Measurements from ENCODE around the gene CCR8. TPM values are rescaled to one million over a fixed set of nuclear protein-coding genes. Genes with fewer than 3 reads are reported as not detected.
A peak's percentile ranks its signal among the peaks of the same experiment; 100 is the strongest.

Gene CCR8
- total RNA-seq, 1 donor from 2014 or later = not detected

DNA sequence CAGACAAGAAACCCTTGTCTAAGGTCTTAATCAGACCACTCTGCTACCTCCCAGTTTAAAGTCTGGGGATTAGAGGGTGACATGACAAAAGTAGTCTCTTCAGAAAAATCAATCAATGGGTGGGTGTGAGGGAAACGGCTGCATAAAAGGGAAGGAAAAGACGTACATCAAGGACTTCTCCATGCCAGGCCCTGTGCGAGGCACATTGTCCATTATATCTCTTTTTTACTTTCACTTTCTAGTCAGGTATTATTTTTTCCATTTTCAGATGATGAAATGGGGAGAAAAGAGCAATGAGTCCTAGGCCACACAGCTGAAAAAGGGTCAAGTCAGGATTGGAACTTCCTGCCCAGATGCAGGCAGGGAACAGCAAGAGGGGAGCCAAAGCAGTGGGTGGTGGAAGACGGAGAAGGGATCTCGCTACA, 45.0 kb upstream of the CCR8 start:
- Mint-ChIP-seq H3K4me3 (ENCODE audit: low read depth) (no peak overlapping the region), H3K9me3 (ENCODE audit: low read depth) (no peaks in the 10 kb centered on the region), H3K27ac (no peak overlapping the region), H3K27me3 (peaks cover 4% of the 10 kb centered on the region), H3K36me3 (ENCODE audit: insufficient read depth) (no peaks in the 10 kb centered on the region), H3K4me1 (ENCODE audit: low read depth) (peaks cover 7% of the 10 kb centered on the region)
- DNase-seq (ENCODE audit: low spot score, unreplicated experiment) = no peak
- TF ChIP-seq, protein P1, sequence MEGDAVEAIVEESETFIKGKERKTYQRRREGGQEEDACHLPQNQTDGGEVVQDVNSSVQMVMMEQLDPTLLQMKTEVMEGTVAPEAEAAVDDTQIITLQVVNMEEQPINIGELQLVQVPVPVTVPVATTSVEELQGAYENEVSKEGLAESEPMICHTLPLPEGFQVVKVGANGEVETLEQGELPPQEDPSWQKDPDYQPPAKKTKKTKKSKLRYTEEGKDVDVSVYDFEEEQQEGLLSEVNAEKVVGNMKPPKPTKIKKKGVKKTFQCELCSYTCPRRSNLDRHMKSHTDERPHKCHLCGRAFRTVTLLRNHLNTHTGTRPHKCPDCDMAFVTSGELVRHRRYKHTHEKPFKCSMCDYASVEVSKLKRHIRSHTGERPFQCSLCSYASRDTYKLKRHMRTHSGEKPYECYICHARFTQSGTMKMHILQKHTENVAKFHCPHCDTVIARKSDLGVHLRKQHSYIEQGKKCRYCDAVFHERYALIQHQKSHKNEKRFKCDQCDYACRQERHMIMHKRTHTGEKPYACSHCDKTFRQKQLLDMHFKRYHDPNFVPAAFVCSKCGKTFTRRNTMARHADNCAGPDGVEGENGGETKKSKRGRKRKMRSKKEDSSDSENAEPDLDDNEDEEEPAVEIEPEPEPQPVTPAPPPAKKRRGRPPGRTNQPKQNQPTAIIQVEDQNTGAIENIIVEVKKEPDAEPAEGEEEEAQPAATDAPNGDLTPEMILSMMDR (IDR thresholded peaks at IDR 0.05; ENCODE audit: unreplicated experiment) = no peak

DNA sequence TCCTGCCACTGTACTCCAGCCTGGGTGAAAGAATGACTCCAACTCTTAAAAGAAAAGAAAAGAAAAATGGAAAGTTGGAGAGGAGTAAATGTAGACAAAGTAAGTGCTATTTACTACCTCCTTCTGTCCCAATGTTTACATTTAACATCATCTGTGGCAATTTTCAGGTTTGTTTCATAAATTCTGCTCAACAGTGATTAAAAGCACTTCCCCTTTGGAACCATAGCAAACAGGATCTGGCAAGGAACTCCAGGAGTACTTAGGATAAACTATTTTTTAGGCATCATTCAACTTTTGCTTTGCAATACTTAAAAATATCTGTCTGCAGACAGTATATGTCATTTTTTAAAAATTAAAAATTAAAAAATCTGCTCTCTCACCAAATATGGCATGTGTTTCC, 44.2 kb upstream of the CCR8 start:
- no peak overlapping the region for H3K4me3 Mint-ChIP-seq (ENCODE audit: low read depth)

DNA sequence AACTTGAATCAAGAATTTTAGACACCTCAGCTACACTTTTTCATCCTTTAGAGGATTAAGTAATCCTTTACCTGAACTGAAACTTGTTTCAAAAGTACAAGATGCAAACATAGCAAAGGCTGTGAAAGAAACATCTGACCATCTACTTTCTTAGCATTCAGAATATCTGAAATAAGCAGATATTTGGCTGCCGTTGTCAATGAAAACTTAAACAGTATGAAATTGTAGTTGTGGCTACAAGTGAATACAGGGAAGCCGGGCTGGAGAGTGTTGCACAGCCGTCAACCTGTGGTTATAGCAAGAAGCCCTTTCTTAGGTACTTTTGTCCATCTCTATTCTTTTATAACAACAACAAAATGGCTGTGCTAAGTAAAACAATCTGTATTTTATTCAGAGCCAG, 42.7 kb upstream of the CCR8 start:
- DNase-seq (ENCODE audit: low spot score, unreplicated experiment) = no peak
- no peaks in the 10 kb centered on the region for H3K9me3 Mint-ChIP-seq (ENCODE audit: low read depth)
- peaks cover 16% of the 10 kb centered on the region for H3K4me1 Mint-ChIP-seq (ENCODE audit: low read depth)
- no peaks in the 10 kb centered on the region for H3K36me3 Mint-ChIP-seq (ENCODE audit: insufficient read depth)
- H3K27me3 Mint-ChIP-seq = peaks cover 4% of the 10 kb centered on the region
- TF ChIP-seq, protein P1 (IDR thresholded peaks at IDR 0.05; ENCODE audit: unreplicated experiment) = no peak
- no peak overlapping the region for H3K4me3 Mint-ChIP-seq (ENCODE audit: low read depth)
- peak overlapping the region; percentile 65 for H3K27ac Mint-ChIP-seq

More for the DNA sequence above, 44.2 kb upstream of the CCR8 start:
- no peaks in the 10 kb centered on the region for H3K36me3 Mint-ChIP-seq (ENCODE audit: insufficient read depth)
- H3K9me3 Mint-ChIP-seq (ENCODE audit: low read depth) = no peaks in the 10 kb centered on the region
- peaks cover 12% of the 10 kb centered on the region for H3K4me1 Mint-ChIP-seq (ENCODE audit: low read depth)
- TF ChIP-seq, protein P1 (IDR thresholded peaks at IDR 0.05; ENCODE audit: unreplicated experiment) = no peak
- H3K27ac Mint-ChIP-seq = no peak overlapping the region
- DNase-seq (ENCODE audit: low spot score, unreplicated experiment) = no peak
- peaks cover 4% of the 10 kb centered on the region for H3K27me3 Mint-ChIP-seq

DNA sequence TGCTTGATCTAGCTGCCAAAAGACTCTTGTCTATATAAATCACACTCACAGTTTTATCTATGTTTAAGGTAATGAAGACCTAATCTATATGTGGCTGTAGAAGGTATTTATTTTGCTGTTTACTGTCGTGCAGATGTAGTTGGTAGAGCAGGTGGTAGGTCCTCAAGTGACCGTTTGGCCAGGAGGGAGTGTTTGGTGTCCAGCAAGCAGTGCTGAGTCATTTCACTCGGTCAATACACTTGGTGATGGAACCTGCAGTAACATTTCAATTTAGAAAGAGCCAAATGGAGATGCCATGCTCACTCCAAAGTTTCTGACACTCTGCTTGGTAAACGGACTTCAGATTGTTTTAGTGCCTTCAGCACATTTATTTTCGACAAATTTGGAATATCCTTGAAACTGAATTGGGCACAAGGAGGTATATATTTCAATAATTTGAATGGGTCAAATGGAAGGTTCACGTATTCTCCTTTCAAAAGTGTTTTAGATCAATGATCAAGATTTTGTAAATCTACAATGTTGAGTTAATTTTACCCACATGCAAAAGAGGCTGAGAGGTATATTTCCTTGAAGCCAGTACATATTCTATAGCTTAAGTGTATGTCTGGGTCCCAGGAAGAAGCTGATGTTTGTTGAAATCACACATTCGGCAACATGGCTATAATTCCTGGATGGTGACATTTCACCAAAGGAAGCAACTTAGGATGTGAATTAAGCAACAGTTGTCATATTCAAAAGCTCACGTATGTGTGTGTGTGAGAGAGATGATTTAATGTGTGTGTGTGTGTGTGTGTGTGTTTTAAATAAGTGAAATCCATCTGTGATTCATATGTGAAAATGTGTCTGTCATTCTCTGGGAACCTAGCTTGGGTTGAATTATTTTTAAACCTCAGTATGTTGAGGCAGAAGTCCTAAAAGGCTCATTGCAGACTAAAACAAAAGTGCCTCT, 42.0 kb upstream of the CCR8 start:
- DNase-seq (ENCODE audit: low spot score, unreplicated experiment) = no peak
- H3K4me3 Mint-ChIP-seq (ENCODE audit: low read depth) = no peak overlapping the region
- peak overlapping the region; percentile 65 for H3K27ac Mint-ChIP-seq
- no peaks in the 10 kb centered on the region for H3K9me3 Mint-ChIP-seq (ENCODE audit: low read depth)
- H3K36me3 Mint-ChIP-seq (ENCODE audit: insufficient read depth) = no peaks in the 10 kb centered on the region
- TF ChIP-seq, protein P1 (IDR thresholded peaks at IDR 0.05; ENCODE audit: unreplicated experiment) = no peak
- H3K4me1 Mint-ChIP-seq (ENCODE audit: low read depth) = peaks cover 16% of the 10 kb centered on the region
- peaks cover 4% of the 10 kb centered on the region for H3K27me3 Mint-ChIP-seq

DNA sequence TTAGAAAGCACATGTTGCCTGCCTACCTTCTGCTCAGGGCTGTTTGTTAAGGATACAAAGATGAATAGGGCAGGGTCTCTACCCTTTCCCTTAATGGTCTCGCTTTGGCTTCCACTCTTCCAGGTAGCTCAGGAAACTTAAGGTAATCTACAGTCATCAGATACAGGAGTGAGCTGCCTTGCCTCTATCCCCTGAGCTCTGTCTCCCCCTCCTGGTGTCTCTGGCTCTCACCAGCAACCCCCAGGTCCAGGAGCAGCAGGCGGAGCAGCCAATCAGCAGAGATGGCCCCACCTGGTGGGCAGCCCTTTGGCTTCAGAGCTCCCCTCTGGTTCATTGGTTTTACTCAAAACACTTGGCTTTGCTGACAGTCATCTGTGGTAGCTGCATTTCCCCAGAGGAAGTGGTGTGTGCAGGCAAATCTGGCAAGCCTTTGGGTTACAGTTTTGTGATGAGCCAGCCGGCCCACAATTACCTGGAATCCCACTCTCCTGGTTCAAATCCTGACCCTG, 41.2 kb upstream of the CCR8 start:
- Mint-ChIP-seq H3K9me3 (ENCODE audit: low read depth) (no peaks in the 10 kb centered on the region), H3K4me1 (ENCODE audit: low read depth) (peaks cover 16% of the 10 kb centered on the region), H3K4me3 (ENCODE audit: low read depth) (no peak overlapping the region), H3K36me3 (ENCODE audit: insufficient read depth) (no peaks in the 10 kb centered on the region), H3K27ac (peak overlapping the region; percentile 27), H3K27me3 (peaks cover 4% of the 10 kb centered on the region)
- peak; percentile 77 for DNase-seq (ENCODE audit: low spot score, unreplicated experiment)
- TF ChIP-seq, protein P1 (IDR thresholded peaks at IDR 0.05; ENCODE audit: unreplicated experiment) = peak; percentile 96
